Adrenal gland (tissue), 12 donors: ENCODE data around the gene THSD7B. TPM values are rescaled to one million over a fixed set of nuclear protein-coding genes. Genes with fewer than 3 reads are reported as not detected.

Experiments
- DNase-seq, 7 donors: peaks; one replicate each; pipeline ENCODE4 v3.0.0-alpha.2; 2019 to 2020
- H3K27ac ChIP-seq, 5 donors: fragments of 200-600 bp; sonication (generic) in 4 of 5; 1 replicate in 3 of 5; 2 replicates in 2 of 5; pipeline versions ENCODE4 v1.5.1 to v1.8.0; 2016 to 2020; ENCODE audit warnings: mild to moderate bottlenecking in 1 of 5
- H3K27me3 ChIP-seq: fragments of 200-600 bp; 2 replicates; pipeline ENCODE4 v1.8.0; 2021
- H3K36me3 ChIP-seq, 2 donors: fragments of 200-600 bp; replicated peaks in 1 of 2; 1 replicate in 1 of 2; 2 replicates in 1 of 2; pipeline versions ENCODE4 v1.5.1 to v1.8.0; 2018 to 2022
- H3K4me1 ChIP-seq, 2 donors: fragments of 200-600 bp; replicated peaks in 1 of 2; 1 replicate in 1 of 2; 2 replicates in 1 of 2; pipeline versions ENCODE4 v1.5.1 to v1.8.0; 2018 to 2021
- H3K4me3 ChIP-seq, 4 donors: fragments of 200-600 bp; sonication (generic) in 3 of 4; one replicate each; pipeline ENCODE4 v1.5.1; 2016 to 2018
- H3K9me3 ChIP-seq, 3 donors: fragments of 200-600 bp; sonication (generic) in 1 of 3; replicated peaks in 1 of 3; 1 replicate in 2 of 3; 2 replicates in 1 of 3; pipeline versions ENCODE4 v1.5.1 to v1.8.0; 2016 to 2021
- CTCF ChIP-seq, 6 experiments: fragments of 450-650 bp in 4 of 6; fragments of 200-600 bp in 2 of 6; sonication (generic) in 1 of 6; IDR thresholded peaks; 1 replicate in 5 of 6; 2 replicates in 1 of 6; pipeline versions ENCODE4 v1.5.1 to v1.8.0; 2016 to 2021; ENCODE audit warnings: antibody characterized with exemption in 6 of 6, mild to moderate bottlenecking in 2 of 6, moderate library complexity in 1 of 6
- POLR2A ChIP-seq, 2 donors: fragments of 450-650 bp; IDR thresholded peaks; one replicate each; pipeline ENCODE4 v1.6.1; 2017; ENCODE audit warnings: antibody characterized with exemption in 2 of 2, mild to moderate bottlenecking in 2 of 2, moderate library complexity in 1 of 2
- WGBS, 4 donors: extraction: QIAGEN DNeasy Blood & Tissue Kit in 2 of 4; methylation state at CpG; one replicate each; pipeline versions ENCODE4 v1.1.5 to v1.1.7; 2013 to 2017; 5-methylcytosine and 5-hydroxymethylcytosine counted together
- intact Hi-C, 2 donors: fragments of 100-400 bp; cut with DNase I; formaldehyde crosslinking; loops; one replicate each; pipeline versions ENCODE4 v1.14.1 to v1.15.0; 2022 to 2023
- polyA plus RNA-seq, 3 donors: library from polyadenylated mRNA; stranded (reverse); fragments of 200-250 nt in 2 of 3; fragments of 350-450 nt in 1 of 3; fragmentation: Illumina TruSeq in 1 of 3; extraction: RNeasy Lipid Tissue Mini Kit (QIAGEN cat#74804) in 1 of 3; gene quantifications; one replicate each; pipeline ENCODE4 v1.2.3, GENCODE V29; 2013 to 2014
- total RNA-seq, 9 donors: library from RNA; depleted of rRNA in 4 of 9; stranded (reverse); fragments of >200 nt in 4 of 9; fragments of 120-200 nt in 1 of 9; fragmentation: NEBNext Ultra II Directional in 1 of 9; extraction: Animal tissue kit (Norgen Biotek cat#: 25700) in 1 of 9; gene quantifications; one replicate each; pipeline versions ENCODE4 v1.1.0 to v1.2.4, GENCODE V29; 2013 to 2023
- donor health status: healthy with polysubstance abuse.
- donor health status: Bipolar disorder and iron deficiency.
- donor health status: DM: yes; HTN: yes; CAD: no.
- donor health status: DM: no; HTN: no; CAD: no.
- donor health status: DM: no; HTN: no; CAD: no.
- donor health status: DM: yes; HTN: yes; CAD: no.

The THSD7B gene
- total and polyA plus RNA-seq, 12 donors, result under 0.01 to 0.44 (median 0.12) TPM; not detected in 4

DNA sequence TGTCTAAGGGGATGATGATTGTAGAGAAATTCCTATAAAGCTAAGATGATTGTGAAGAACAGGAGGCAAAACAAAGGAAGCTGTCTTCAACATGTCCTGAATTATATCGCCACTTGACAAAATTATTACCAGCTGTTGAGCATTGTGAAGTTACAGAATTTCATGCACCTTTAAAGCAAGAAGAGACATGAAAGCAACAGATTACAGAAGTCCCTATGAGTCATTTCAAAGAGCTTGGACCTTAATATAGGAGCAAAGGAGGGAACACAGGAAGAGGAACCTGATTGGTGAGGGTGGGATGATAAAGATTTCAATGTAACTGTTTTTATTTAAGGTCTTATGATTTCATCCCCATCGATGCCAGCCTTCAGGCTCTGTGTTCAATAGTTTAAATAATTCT lies 672.0 kb downstream of the THSD7B start:
- Histone ChIP-seq H3K27me3 (no peaks in the 10 kb centered on the region), H3K36me3 (no peaks in the 10 kb centered on the region), H3K9me3 (no peaks in the 10 kb centered on the region), H3K4me1 (no peaks in the 10 kb centered on the region), H3K4me3 (no peak overlapping the region), H3K27ac (no peak overlapping the region)
- TF ChIP-seq POLR2A (IDR thresholded peaks at IDR 0.05) (no peak), CTCF (IDR thresholded peaks at IDR 0.05) (no peak)
- 72 to 86% (median 83%) methylated on average over 2 of the region's 2 CpGs for WGBS, 4 donors
- no peak for DNase-seq
- intact Hi-C loops, result no loop called here

DNA sequence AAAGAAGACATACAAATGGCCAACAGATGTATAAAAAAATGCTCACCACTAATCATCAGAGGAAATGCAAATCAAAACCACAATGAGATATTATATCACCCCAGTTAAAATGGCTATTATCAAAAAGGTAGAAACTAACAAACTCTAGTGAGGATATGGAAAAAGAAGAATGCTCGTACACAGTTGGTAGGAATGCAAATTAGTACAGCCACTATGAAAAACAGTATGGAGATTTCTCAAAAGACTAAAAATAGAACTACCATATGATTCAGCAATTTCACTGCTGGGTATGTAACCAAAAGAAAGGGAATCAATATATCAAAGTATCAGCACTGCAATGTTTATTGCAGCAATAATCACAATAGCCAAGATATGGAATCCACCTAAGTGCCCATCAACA lies 679.6 kb downstream of the THSD7B start:
- no peak overlapping the region for H3K27ac ChIP-seq
- H3K9me3 ChIP-seq, result no peaks in the 10 kb centered on the region
- H3K4me1 ChIP-seq, result no peaks in the 10 kb centered on the region
- H3K36me3 ChIP-seq, result no peaks in the 10 kb centered on the region
- H3K27me3 ChIP-seq, result no peaks in the 10 kb centered on the region
- whole genome bisulfite sequencing, 4 donors, result 61 to 83% (median 74%) methylated on average over 1 of the region's 1 CpG
- H3K4me3 ChIP-seq, result no peak overlapping the region
- intact Hi-C loops, result no loop called here
- no peak for DNase-seq
- TF ChIP-seq POLR2A (IDR thresholded peaks at IDR 0.05) (no peak), CTCF (IDR thresholded peaks at IDR 0.05) (no peak)

DNA sequence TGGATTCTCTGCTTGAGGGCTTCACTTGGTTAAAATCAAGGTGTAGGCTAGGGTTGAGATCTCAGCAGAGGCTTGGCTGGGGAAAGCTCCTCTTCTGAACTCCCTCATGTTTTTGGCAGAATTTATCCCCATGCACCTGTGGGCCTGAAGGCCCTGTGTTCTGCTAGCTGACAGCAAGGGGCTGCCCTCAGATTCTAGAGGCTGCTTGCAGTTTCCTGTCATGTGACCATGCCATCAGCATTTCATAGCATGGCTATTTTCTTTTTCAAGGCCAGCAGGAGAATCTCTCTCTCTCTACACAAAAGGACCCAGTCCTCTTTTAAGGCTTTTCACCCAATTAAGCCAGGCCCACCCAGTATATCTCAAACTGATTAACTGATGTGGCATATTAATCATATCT lies 684.1 kb downstream of the THSD7B start:
- TF ChIP-seq POLR2A (IDR thresholded peaks at IDR 0.05) (no peak), CTCF (IDR thresholded peaks at IDR 0.05) (no peak)
- Histone ChIP-seq H3K36me3 (no peaks in the 10 kb centered on the region), H3K4me3 (no peak overlapping the region), H3K4me1 (no peaks in the 10 kb centered on the region), H3K27ac (no peak overlapping the region), H3K9me3 (no peaks in the 10 kb centered on the region), H3K27me3 (no peaks in the 10 kb centered on the region)
- DNase-seq, result no peak
- intact Hi-C loops, result no loop called here

DNA sequence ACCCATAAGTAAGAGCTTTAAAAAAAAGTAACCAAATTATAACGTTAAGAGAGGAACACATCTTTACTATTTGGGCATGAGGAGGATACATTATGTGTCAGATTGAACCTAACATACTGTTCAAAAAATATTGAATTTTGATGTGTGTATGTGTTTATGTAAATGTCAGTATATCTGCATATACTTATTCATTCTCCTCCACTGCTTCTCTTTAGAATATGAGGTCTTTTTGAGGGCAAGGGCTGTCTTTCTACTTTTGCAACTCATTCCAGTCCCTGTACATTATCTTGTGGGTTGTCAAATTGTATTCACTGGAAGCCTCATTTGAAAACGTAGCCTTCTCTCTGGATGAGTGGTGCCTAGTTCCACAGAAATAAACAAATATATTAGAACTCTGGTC lies 689.5 kb downstream of the THSD7B start:
- TF ChIP-seq POLR2A (IDR thresholded peaks at IDR 0.05), result no peak
- TF ChIP-seq CTCF (IDR thresholded peaks at IDR 0.05), result no peak
- 43 to 65% (median 53%) methylated on average over 2 of the region's 2 CpGs for WGBS, 4 donors

More for the DNA sequence above, 689.5 kb downstream of the THSD7B start:
- H3K9me3 ChIP-seq, result no peaks in the 10 kb centered on the region
- no peaks in the 10 kb centered on the region for H3K4me1 ChIP-seq
- H3K4me3 ChIP-seq, result no peak overlapping the region
- no peak overlapping the region for H3K27ac ChIP-seq
- no peak for DNase-seq
- no peaks in the 10 kb centered on the region for H3K27me3 ChIP-seq
- H3K36me3 ChIP-seq, result no peaks in the 10 kb centered on the region
- intact Hi-C loops, result no loop called here
